Measurements from ENCODE around the gene HES3. TPM values are rescaled to one million over a fixed set of nuclear protein-coding genes. Genes with fewer than 3 reads are reported as not detected.

The HES3 gene
- polyA plus RNA-seq, 1 of the 3 experiments (the other 2 are of a cell fraction): not detected

- H3K4me3 ChIP-seq (ENCODE audit: low read depth in 2 of 2, low read length in 1 of 2): no peak overlapping the region
- POLR2A ChIA-PET: no interaction called here
- H2AFZ ChIP-seq (ENCODE audit: low read depth): no peak overlapping the region
- no peaks in the 10 kb centered on the region for H3F3A ChIP-seq (replicated peaks; ENCODE audit: insufficient read depth)
- H3K9me2 ChIP-seq: no peaks in the 10 kb centered on the region
- H3K4me2 ChIP-seq: no peak overlapping the region
- TF ChIP-seq MEF2A (IDR thresholded peaks at IDR 0.05; ENCODE audit: borderline replicate concordance, low read depth) (no peak), EP300 (IDR thresholded peaks at IDR 0.05; ENCODE audit: borderline replicate concordance in 1 of 2, low read depth in 1 of 2, low read length in 1 of 2) (no peak), YY1 (IDR thresholded peaks at IDR 0.05; ENCODE audit: low read depth) (no peak), USF2 (IDR thresholded peaks at IDR 0.05; ENCODE audit: borderline replicate concordance, low read depth, low read length) (no peak), PBX3 (IDR thresholded peaks at IDR 0.05) (no peak), POLR2AphosphoS5 (IDR thresholded peaks at IDR 0.05; ENCODE audit: low read depth, low read length) (no peak), MXI1 (IDR thresholded peaks at IDR 0.05; ENCODE audit: low read depth, low read length) (no peak), TAF1 (IDR thresholded peaks at IDR 0.05; ENCODE audit: borderline replicate concordance, low read depth, low read length) (no peak), TCF12 (IDR thresholded peaks at IDR 0.05) (no peak), JUND (IDR thresholded peaks at IDR 0.05) (no peak), RAD21 (IDR thresholded peaks at IDR 0.05; ENCODE audit: low read length) (no peak), RFX5 (IDR thresholded peaks at IDR 0.05; ENCODE audit: low read length) (no peak), NFIC (IDR thresholded peaks at IDR 0.05; ENCODE audit: borderline replicate concordance) (no peak), CHD2 (IDR thresholded peaks at IDR 0.05; ENCODE audit: low read length, partially characterized antibody) (no peak)
- TF ChIP-seq, protein P1, sequence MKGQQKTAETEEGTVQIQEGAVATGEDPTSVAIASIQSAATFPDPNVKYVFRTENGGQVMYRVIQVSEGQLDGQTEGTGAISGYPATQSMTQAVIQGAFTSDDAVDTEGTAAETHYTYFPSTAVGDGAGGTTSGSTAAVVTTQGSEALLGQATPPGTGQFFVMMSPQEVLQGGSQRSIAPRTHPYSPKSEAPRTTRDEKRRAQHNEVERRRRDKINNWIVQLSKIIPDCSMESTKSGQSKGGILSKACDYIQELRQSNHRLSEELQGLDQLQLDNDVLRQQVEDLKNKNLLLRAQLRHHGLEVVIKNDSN (IDR thresholded peaks at IDR 0.05; ENCODE audit: borderline replicate concordance, low read depth): no peak
- TF ChIP-seq, protein P2, sequence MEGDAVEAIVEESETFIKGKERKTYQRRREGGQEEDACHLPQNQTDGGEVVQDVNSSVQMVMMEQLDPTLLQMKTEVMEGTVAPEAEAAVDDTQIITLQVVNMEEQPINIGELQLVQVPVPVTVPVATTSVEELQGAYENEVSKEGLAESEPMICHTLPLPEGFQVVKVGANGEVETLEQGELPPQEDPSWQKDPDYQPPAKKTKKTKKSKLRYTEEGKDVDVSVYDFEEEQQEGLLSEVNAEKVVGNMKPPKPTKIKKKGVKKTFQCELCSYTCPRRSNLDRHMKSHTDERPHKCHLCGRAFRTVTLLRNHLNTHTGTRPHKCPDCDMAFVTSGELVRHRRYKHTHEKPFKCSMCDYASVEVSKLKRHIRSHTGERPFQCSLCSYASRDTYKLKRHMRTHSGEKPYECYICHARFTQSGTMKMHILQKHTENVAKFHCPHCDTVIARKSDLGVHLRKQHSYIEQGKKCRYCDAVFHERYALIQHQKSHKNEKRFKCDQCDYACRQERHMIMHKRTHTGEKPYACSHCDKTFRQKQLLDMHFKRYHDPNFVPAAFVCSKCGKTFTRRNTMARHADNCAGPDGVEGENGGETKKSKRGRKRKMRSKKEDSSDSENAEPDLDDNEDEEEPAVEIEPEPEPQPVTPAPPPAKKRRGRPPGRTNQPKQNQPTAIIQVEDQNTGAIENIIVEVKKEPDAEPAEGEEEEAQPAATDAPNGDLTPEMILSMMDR (IDR thresholded peaks at IDR 0.05): no peak
- TF ChIP-seq, protein P3, sequence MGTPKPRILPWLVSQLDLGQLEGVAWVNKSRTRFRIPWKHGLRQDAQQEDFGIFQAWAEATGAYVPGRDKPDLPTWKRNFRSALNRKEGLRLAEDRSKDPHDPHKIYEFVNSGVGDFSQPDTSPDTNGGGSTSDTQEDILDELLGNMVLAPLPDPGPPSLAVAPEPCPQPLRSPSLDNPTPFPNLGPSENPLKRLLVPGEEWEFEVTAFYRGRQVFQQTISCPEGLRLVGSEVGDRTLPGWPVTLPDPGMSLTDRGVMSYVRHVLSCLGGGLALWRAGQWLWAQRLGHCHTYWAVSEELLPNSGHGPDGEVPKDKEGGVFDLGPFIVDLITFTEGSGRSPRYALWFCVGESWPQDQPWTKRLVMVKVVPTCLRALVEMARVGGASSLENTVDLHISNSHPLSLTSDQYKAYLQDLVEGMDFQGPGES (IDR thresholded peaks at IDR 0.05; ENCODE audit: low read depth, low read length): no peak
- WGBS (ENCODE audit: low lambda C conversion rate): 93% methylated on average over 8 of the region's 20 CpGs
- no peak overlapping the region for H3K27ac ChIP-seq (ENCODE audit: low read depth in 2 of 2, low read length in 1 of 2)
- H3K36me3 ChIP-seq (replicated peaks in 1 of 2; ENCODE audit: control insufficient read depth in 1 of 2, insufficient read depth in 2 of 2, low read length in 1 of 2): peaks cover 0 to 6% of the 10 kb centered on the region in 2 experiments
- H3K79me2 ChIP-seq (ENCODE audit: insufficient read depth): no peaks in the 10 kb centered on the region
- no peaks in the 10 kb centered on the region for H3K27me3 ChIP-seq (ENCODE audit: insufficient read depth)
- CTCF ChIA-PET: interaction anchor here (1.0 to 1.3 kb wide), 2 partner anchors 128 to 138 kb away, joined by 3 to 5 read pairs; no protein-coding TSS in a partner anchor
- H3K4me1 ChIP-seq (ENCODE audit: control insufficient read depth in 1 of 2, insufficient read depth in 2 of 2, low read depth in 1 of 2, low read length in 1 of 2): peaks cover 7 to 16% of the 10 kb centered on the region in 2 experiments; a peak in 2 of 4 replicates
- H4K20me1 ChIP-seq (ENCODE audit: insufficient read depth): peaks cover 10% of the 10 kb centered on the region; the same call in 1 of the 2 replicates
- no peaks in the 10 kb centered on the region for H3K9me3 ChIP-seq
- no peak overlapping the region for H3K9ac ChIP-seq
- no peak for DNase-seq
These were observed 33.0 kb downstream of the HES3 start for GRCh38 chr1:6276811-6277555.
